Tibial nerve (tissue), 3 donors: ENCODE measurements around the gene MBOAT2.

Experiments
- CTCF ChIP-seq, 5 experiments: fragments of 200-600 bp in 3 of 5; fragments of 450-650 bp in 2 of 5; sonication (generic) in 3 of 5; IDR thresholded peaks; one replicate each; pipeline ENCODE4 v1.5.1; 2016 to 2019; ENCODE audit warnings: antibody characterized with exemption in 5 of 5, mild to moderate bottlenecking in 3 of 5, moderate library complexity in 2 of 5
- POLR2A ChIP-seq, 2 donors: fragments of 450-650 bp; IDR thresholded peaks; one replicate each; pipeline ENCODE4 v1.6.1; 2017; ENCODE audit warnings: antibody characterized with exemption in 2 of 2, mild to moderate bottlenecking in 2 of 2, moderate library complexity in 2 of 2

GRCh38 chr2:8877332-8877731, 126.2 kb downstream of the MBOAT2 start:
- no peak for TF ChIP-seq POLR2A (IDR thresholded peaks at IDR 0.05)
- TF ChIP-seq CTCF (IDR thresholded peaks at IDR 0.05): no peak
